K562 (cell line): ENCODE data around the gene HOXB4. TPM values are rescaled to one million over a fixed set of nuclear protein-coding genes. Genes with fewer than 3 reads are reported as not detected.
A peak's percentile ranks its signal among the peaks of the same experiment; 100 is the strongest.

Experiments used
- BCL6 ChIP-seq: fragments of 250-450 bp; sonication (Bioruptor Pico); IDR thresholded peaks from 2 replicates; pipeline ENCODE4 v1.4.0; 2020
- DDX20 ChIP-seq: fragments of 450-650 bp; IDR thresholded peaks from 2 replicates; pipeline ENCODE4 v1.6.1; 2016; ENCODE audit warnings: missing genetic modification characterization, low read depth, mild to moderate bottlenecking, missing compliant biosample characterization, moderate library complexity
- GATAD2B ChIP-seq: fragments of 450-650 bp; IDR thresholded peaks from 2 replicates; pipeline ENCODE4 v1.6.1; 2017; ENCODE audit warnings: mild to moderate bottlenecking, borderline replicate concordance
- HOXB6 ChIP-seq: fragments of 250-450 bp; sonication (Bioruptor Pico); IDR thresholded peaks from 2 replicates; pipeline ENCODE4 v1.5.1; 2022; ENCODE audit warnings: mild to moderate bottlenecking, borderline replicate concordance
- ILF3 ChIP-seq: fragments of 450-650 bp; IDR thresholded peaks from 2 replicates; pipeline ENCODE4 v1.6.1; 2018; ENCODE audit warnings: antibody characterized with exemption, mild to moderate bottlenecking, moderate library complexity, borderline replicate concordance
- JUN ChIP-seq, 2 experiments: sonication (generic) in 1 of 2; formaldehyde crosslinking in 1 of 2; IDR thresholded peaks; 2 replicates each; pipeline versions ENCODE4 v1.6.1 to v1.8.0; 2012 to 2022; ENCODE audit warnings: borderline replicate concordance in 2 of 2, mild to moderate bottlenecking in 2 of 2, improper control_type of control experiment in 1 of 2, low read depth in 1 of 2, low read length in 1 of 2, missing genetic modification reagents in 1 of 2
- POLR2H ChIP-seq: IDR thresholded peaks from 2 replicates; pipeline ENCODE4 v1.6.1; 2016; ENCODE audit warnings: missing genetic modification characterization, low read depth, mild to moderate bottlenecking, control low read depth, missing compliant biosample characterization, moderate library complexity
- SFPQ ChIP-seq: fragments of 200-400 bp; formaldehyde crosslinking; IDR thresholded peaks from 2 replicates; pipeline ENCODE4 v1.6.1; 2017; ENCODE audit warnings: mild to moderate bottlenecking, low read depth, low read length, moderate library complexity
- SRSF7 ChIP-seq: fragments of 200-400 bp; formaldehyde crosslinking; optimal IDR thresholded peaks from 2 replicates; pipeline ENCODE3; 2017; ENCODE audit warnings: mild to moderate bottlenecking, low read depth, low read length
- ZBTB11 ChIP-seq, 3 experiments: fragments of 200-800 bp in 1 of 3; fragments of 250-450 bp in 1 of 3; fragments of 450-650 bp in 1 of 3; sonication (Bioruptor Pico) in 1 of 3; sonication (Bioruptor generic) in 1 of 3; formaldehyde crosslinking in 1 of 3; IDR thresholded peaks; 2 replicates each; pipeline versions ENCODE4 v1.6.1 to v1.8.0; 2016 to 2022; ENCODE audit warnings: mild to moderate bottlenecking in 2 of 3, missing genetic modification characterization in 2 of 3, missing compliant biosample characterization in 1 of 3, moderate library complexity in 1 of 3
- ZNF398 ChIP-seq: fragments of 250-450 bp; sonication (Bioruptor Pico); IDR thresholded peaks from 2 replicates; pipeline ENCODE4 v1.8.0; 2021; ENCODE audit warnings: moderate library complexity, mild to moderate bottlenecking, inconsistent platforms
- ZNF740 ChIP-seq, 3 experiments: fragments of 200-800 bp in 1 of 3; sonication (Bioruptor generic) in 1 of 3; sonication (generic) in 1 of 3; formaldehyde crosslinking in 1 of 3; IDR thresholded peaks; 2 replicates each; pipeline versions ENCODE4 v1.6.1 to v1.8.0; 2016 to 2022; ENCODE audit warnings: mild to moderate bottlenecking in 2 of 3, missing compliant biosample characterization in 2 of 3, missing genetic modification characterization in 2 of 3, missing genetic modification reagents in 1 of 3
- polyA plus RNA-seq, 8 experiments: library from polyadenylated mRNA; depleted of rRNA in 4 of 8; stranded (reverse) in 5 of 8; unstranded in 3 of 8; fragments of >200 nt; fragmentation: Nextera tagmentation in 2 of 8; fragmentation: Illumina TruSeq in 1 of 8; extraction: Ambion mirVana in 2 of 8; extraction: Trizol in 1 of 8; gene quantifications; 2 replicates each; pipeline versions ENCODE4 v1.2.1 to v1.2.3, GENCODE V29; 2011 to 2014; ENCODE audit warnings: inconsistent platforms in 1 of 8, missing spikeins in 1 of 8
- total RNA-seq, 7 experiments: library from RNA; depleted of rRNA in 6 of 7; stranded (reverse); fragments of >200 nt in 6 of 7; fragmentation: Illumina TruSeq in 2 of 7; extraction: Trizol in 2 of 7; gene quantifications; 2 replicates each; pipeline versions ENCODE4 v1.2.1 to v1.2.3, GENCODE V29; 2011 to 2021; ENCODE audit warnings: low replicate concordance in 1 of 7
- TF ChIP-seq, protein P1 (sequence below), 2 experiments: fragments of 450-650 bp; IDR thresholded peaks; 2 replicates each; pipeline ENCODE4 v1.6.1; 2016

The HOXB4 gene
- total and polyA plus RNA-seq, 9 of the 15 experiments (the other 6 are each of a cell fraction or from before 2014, with no cell fraction given), result 1.6 to 34.9 (median 14.9) TPM

- TF ChIP-seq, protein P1, sequence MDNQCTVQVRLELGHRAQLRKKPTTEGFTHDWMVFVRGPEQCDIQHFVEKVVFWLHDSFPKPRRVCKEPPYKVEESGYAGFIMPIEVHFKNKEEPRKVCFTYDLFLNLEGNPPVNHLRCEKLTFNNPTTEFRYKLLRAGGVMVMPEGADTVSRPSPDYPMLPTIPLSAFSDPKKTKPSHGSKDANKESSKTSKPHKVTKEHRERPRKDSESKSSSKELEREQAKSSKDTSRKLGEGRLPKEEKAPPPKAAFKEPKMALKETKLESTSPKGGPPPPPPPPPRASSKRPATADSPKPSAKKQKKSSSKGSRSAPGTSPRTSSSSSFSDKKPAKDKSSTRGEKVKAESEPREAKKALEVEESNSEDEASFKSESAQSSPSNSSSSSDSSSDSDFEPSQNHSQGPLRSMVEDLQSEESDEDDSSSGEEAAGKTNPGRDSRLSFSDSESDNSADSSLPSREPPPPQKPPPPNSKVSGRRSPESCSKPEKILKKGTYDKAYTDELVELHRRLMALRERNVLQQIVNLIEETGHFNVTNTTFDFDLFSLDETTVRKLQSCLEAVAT (IDR thresholded peaks at IDR 0.05), result peak in 1 of 2 experiments; percentile 95; a peak in 3 of 4 replicates
- TF ChIP-seq ZNF398 (CRISPR knock-in tag) (no peak), ZBTB11 (CRISPR knock-in tag; IDR thresholded peaks at IDR 0.05) (peak in 1 of 3 experiments; percentile 19; a peak in 1 of 6 replicates), DDX20 (tag) (no peak), POLR2H (peak; percentile 31; the same call in 1 of the 2 replicates), SRSF7 (no peak), GATAD2B (no peak), JUN (IDR thresholded peaks at IDR 0.05; ENCODE audit: borderline replicate concordance, low read depth, low read length) (no peak), JUN (CRISPR knock-in tag; IDR thresholded peaks at IDR 0.05; ENCODE audit: borderline replicate concordance) (no peak), ILF3 (no peak), HOXB6 (CRISPR knock-in tag) (no peak), SFPQ (no peak), ZNF740 (CRISPR knock-in tag; IDR thresholded peaks at IDR 0.05) (no peak), ZNF740 (tag; IDR thresholded peaks at IDR 0.05) (no peak), BCL6 (CRISPR knock-in tag) (no peak)
These were observed 35.4 kb downstream of the HOXB4 start (continued) for GRCh38 chr17:48542698-48543106.
